HG03159 (cell line): ENCODE measurements around the gene LITAF.
"Not testable (repeated sequence)": the region's sequence is repeated elsewhere in the genome, so short reads cannot be mapped to it uniquely, and the experiment has no call there.

Experiments
- ATAC-seq: cut with Tn5 transposase; IDR thresholded peaks from one replicate; pipeline ENCODE4 v1.9.1; 2021; ENCODE audit warnings: mild to moderate bottlenecking, moderate library complexity; ENCODE audit not compliant: unreplicated experiment

The LITAF gene

GRCh38 chr16:11601425-11601824 is 14.7 kb upstream of the LITAF start:
- no peak for ATAC-seq

GRCh38 chr16:11599579-11599978 is 12.9 kb upstream of the LITAF start:
- ATAC-seq = no peak

- no peak for ATAC-seq
Measured at GRCh38 chr16:11597235-11598095, 10.7 kb upstream of the LITAF start.

- ATAC-seq = no peak
Measured at GRCh38 chr16:11596572-11597226, 10.0 kb upstream of the LITAF start.

GRCh38 chr16:11593581-11593980 is 6.9 kb upstream of the LITAF start:
- no peak for ATAC-seq

DNA sequence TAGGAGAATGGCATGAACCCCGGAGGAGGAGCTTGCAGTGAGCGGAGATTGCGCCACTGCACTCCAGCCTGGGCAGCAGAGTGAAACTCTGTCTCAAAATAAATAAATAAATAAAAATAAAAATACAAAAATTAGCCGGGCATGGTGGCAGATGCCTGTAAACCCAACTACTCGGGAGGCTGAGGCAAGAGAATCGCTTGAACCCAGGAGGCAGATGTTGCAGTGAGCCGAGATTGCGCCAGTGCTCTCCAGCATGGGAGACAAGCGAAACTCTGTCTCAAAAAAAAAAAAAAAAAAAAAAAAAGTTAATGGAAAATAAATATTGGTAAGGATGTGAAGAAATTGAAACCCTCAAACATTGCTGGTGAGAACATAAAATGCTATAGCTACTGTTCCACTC is 6.4 kb upstream of the LITAF start:
- not testable (repeated sequence) for ATAC-seq

GRCh38 chr16:11591630-11592029 is 4.9 kb upstream of the LITAF start:
- not testable (repeated sequence) for ATAC-seq

GRCh38 chr16:11589198-11589550 is 2.5 kb upstream of the LITAF start:
- no peak for ATAC-seq

DNA sequence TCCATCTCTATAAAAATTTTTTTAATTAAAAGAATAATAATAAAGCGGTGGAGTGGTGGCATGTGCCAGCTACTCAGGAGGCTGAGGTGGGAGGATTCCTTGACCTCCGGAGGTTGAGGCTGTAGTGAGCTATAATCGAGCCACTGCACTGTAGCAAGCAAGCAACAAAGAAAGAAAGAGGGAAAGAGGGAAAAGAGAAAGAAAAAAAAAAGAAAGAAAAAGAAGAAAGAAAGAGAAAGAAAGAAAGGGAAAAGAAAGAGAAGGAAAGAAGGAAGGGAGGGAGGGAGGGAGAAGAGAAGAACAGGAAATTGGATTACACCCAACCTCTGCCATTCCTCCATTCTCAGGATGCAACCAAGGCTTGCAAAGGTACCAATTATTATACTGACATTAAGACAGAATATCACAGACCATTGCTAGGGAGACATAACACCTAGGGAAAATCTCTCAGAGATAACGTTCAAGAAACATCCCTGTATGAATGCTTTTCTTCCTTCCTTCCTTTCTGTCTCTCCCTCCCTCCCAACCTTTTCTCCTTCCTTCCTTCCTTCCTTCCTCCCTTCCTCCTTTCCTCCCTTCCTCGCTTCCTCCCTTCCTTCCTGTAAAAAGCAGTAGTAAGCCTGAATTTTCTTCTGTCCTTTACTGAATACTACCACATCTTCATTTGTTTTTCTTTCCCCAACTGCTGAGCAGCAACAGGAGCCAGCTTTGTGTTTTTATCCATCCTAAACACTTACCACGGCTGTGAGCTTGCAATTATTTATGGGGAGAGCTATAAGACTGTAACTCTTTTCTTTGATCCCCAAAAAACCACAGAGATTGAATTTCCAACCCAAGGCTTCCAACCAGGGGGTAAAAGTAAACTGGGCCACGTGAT is 1.8 kb upstream of the LITAF start:
- ATAC-seq = no peak

DNA sequence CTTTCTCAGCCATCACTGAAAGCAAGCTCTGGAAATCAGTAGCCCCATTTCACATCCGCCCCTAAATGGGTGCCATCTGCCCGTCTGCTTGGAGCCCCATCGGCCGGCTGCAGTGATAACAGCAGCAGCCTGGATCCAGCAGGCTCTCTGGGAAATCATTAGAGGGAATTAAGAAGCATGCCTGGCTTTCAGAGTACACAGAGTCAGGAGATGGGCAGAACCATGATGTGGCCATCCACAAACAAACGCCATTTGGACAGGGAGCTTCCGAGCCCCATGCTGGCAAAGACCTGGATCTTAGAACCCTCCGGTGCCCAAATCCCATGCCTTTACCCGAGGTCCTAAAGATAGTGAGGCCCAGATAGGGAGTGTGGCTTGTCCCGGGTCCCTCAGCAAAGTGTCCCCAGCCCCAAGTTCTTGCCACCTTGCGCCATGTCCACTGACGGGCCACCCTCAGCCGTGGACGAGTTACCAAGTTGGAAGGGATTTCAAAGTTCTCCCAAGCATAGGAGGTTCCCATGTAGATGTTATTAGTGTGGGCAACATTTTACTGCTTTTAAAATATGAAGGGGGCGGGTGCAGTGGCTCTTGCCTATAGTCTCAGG is 1.0 kb upstream of the LITAF start:
- ATAC-seq = no peak

DNA sequence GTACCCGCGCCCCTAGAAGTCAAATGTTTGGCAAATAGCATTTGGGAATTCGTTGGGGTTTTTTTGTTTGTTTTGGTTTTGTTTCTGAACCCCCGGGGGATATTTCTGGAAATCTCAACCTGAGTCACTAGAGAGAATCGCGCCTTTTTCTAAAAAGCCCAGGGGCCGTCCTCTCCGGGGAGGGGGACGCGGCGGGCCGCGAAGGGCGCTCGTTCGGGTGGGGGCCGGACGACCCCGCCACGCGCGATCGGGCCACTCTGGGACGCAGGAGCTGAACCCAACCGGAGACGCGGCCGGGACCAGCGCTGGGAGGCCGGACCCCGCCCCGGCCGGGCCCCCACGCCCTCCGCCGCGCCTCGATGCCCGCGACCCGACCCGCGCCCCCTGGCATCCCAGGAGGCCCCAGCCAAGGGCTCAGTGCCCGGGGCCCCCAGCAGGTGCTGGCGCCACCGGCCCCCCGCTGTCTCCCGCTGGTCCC is 302 bp downstream of the LITAF start:
- peak; percentile 4 for ATAC-seq

DNA sequence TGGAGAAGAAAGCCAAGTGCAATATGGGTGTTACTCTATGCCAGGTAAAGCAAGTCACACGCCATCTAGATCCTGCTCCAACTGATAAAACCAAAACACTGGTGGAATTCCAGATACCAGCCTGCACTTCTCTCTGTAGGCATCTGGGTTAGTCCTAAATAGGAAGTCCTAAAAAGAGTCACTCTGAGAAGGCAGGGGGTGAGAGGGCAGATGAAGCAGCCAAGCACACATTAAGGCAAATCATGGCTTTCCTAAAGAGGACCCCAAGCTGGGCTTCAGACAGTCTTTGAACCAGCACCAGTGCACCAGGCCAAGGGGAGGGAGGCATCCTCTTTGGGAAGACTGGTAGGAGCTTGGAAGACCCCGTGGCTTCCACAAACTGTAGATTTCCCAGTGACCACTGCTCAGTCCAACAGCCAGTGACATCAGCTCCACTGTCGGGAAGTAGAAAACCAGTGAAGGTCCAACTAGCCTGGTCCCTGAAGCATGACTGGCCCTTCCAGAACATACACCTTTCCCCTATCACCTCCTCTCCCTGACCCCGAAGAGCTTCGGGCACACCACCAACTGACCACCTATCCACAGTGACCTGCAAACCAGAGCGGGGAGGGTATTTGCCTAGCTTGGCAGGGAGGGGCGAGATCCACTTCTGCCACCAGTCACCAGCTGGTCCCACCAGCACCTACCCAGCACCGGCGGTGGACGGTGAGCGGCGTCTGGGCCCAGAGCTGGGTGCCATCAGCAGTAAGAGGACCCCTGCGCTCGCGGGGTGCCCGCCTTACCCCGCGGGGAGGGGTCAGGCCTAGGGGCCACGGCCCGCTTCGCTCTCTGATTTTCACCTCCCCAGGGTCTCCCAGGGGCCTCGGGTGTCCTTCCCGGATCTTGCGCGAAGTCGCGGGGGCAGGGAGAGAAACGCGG is 1.0 kb downstream of the LITAF start:
- ATAC-seq = no peak

- ATAC-seq = no peak
Measured at GRCh38 chr16:11583889-11584565, 2.7 kb downstream of the LITAF start.

DNA sequence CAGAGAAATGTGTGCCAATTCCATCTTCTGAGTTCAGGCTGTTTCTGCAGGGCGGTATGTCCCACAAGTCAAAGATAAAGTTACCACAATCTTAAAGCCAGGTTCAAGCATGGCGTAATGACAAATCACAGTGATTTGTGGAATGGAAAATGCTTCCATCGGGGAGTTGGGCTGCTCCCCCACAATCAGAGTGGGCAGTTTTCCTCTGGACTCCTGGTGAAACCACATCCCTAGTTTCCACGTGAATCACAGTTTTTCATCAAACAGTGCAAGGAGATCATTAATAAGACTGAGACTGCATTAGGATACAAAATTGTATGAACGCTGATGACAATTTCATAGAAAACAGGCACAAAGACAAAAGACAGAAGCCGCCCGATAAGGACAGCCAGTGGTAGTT is 3.6 kb downstream of the LITAF start:
- ATAC-seq = no peak

DNA sequence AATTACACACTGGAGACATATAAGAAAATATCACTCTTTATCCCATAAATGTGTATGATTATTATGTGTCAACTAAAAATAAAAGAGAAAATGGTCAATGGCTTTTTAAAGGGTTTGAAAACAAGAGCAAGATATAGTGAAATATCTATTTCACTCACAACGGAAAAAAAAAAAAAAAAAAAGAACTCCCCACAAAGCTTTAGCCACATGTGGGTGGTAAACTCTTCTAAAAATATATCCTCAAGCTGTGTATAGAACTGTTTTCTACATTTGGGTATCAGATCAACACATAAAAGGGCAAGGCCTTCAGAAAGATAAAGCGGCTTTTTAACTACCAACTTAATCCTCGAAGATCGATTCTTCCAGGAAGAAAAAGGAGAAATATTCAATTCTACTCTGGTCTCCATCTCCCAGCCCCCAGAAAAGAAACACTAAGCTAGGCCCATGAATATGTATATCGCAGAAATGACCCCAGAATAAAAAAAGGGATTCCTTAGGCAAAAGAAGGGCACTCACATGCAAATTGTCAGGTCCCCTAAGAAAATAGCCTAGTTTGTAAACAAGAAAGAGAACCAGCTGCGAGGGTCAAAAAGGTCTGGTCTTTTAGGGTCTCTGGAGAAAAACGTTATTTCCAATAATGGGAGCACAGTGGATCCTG is 4.4 kb downstream of the LITAF start:
- ATAC-seq = no peak

DNA sequence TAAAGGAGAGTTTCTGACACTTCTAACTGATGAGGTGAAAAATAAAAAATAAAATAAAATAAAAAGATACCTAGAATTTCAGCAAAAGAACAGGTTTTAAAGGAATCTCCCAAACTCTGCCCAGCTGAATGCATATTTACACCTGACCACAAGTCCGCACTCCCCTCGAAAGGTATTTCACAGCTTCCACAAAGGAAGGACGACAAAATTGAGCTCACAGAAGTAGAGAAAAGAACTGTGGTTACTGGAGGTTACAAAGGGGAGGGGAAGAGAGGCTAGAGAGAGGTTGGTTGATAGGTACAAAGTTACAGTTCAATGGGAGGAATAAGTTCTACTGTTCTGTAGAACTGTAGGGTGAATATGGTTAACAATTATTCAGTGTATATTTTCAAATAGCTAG is 5.0 kb downstream of the LITAF start:
- ATAC-seq = no peak

DNA sequence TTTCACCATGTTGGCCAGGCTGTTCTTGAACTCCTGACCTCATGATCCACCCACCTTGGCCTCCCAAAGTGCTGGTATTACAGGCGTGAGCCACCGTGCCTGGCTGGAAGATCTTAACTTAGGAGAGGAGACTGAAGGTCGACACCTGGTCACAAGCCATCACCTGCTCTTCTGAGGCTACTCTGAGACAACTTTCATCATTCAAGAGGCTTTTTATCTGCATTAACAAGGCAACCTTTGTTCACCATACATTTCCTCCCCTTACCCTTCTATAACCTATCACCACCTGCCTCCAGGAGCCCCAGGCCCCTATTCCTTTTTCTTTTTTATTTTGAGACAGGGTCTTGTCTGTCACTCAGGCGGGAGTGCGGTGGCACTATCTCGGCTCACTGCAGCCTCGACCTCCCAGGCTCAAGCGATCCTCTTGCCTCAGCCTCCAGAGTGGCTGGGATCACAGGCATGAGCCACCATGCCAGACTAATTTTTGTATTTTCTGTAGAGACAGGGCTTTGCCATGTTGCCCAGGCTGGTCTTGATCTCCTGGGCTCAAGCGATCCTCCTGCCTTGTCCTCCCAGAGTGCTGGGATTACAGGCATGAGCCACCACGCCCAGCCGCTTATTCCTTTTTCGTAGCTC is 6.2 kb downstream of the LITAF start:
- no peak for ATAC-seq

GRCh38 chr16:11577290-11577660 is 9.4 kb downstream of the LITAF start:
- not testable (repeated sequence) for ATAC-seq
